COLO668 (cell line): Measurements from ENCODE around the gene VANGL2.
"Not testable (repeated sequence)": the region's sequence is repeated elsewhere in the genome, so short reads cannot be mapped to it uniquely, and the experiment has no call there.

Experiments
- DNase-seq: peaks from one replicate; lab custom pipeline; 2025; ENCODE audit not compliant: unreplicated experiment; lab: John Stamatoyannopoulos, UW

VANGL2 gene

GRCh38 chr1:160369087-160369486, 31.3 kb upstream of the VANGL2 start:
- no peak for DNase-seq

GRCh38 chr1:160370561-160371345, 29.6 kb upstream of the VANGL2 start:
- no peak for DNase-seq

GRCh38 chr1:160371346-160371631, 29.1 kb upstream of the VANGL2 start:
- DNase-seq = no peak

DNA sequence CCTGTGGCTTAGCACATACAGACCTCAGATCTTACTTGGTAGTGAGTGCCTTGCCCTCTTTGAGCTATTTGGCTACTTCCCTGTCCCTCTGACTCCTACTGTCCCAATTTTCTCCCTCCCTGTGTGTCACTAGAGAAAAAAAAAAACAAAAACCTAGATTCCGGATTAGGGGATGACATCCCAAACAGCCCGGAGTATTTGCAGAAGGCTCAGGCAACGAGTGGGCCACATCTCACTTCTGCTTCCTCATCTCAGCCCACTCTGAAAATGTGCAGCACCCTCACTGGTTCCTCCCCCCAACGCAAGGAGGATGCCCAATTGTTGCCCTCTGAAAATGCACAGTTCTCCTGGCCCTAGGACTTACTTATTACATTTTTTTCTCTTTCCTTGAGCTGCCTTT, 28.6 kb upstream of the VANGL2 start:
- no peak for DNase-seq

DNA sequence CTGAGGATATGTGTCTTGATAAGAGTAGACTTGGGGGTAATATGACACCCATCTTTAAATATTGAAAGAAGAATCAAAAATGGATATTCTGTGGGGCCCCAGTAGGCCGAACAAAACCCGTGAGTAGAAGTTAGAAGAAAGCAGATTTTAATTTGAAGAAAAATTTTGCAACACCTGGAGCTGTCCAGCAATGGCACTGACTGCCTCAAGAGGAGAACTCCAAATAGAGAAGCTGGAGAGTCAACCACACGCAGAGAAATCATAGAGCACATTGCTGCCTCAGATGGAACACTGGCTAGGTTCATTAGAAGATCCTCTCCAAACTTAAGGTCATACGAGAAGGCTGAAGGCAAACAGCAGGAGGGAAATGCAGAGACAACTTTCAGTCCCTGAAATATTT, 26.7 kb upstream of the VANGL2 start:
- no peak for DNase-seq

DNA sequence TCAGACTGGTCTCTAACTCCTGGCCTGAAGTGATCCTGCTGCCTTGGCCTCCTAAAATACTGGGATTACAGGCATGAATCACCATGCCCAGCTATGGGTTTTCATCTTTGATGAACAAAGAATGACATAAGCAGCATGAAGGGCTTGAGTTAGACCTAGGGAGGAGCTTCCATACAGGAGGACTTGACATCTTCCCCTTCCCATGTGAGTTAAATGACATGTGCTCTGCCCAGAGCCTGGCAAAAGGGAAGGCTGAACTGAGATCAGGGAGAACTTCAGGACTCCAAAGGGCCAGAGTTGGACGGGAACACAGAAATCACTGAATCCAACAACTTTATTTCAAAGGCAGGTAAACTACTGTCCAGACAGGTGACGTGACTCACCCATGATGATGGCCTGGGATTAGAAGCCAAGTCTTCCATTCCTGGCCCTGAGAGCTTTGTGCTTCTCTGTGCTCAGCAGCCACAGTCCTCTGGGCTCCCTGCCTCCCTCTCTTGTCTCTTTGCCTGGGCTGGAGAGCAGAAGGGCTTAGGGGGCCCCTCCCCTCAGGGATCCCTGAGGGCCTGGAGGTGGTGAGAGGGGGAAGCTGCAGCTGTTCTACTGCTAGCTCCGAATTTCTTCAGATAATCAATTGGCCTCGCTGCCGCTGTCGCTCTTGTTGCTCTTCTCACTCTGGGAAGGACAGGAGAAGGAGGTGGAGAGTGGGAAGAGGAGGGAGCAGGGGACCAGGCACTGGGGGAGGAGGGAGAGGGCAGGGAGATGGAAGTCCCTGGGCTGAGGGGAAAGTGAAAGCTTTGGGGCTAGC, 25.9 kb upstream of the VANGL2 start:
- no peak for DNase-seq

- peak; percentile 12 for DNase-seq
These were observed 24.4 kb upstream of the VANGL2 start for GRCh38 chr1:160375788-160376524.

- DNase-seq = peak; percentile 41
These were observed 23.7 kb upstream of the VANGL2 start for GRCh38 chr1:160376525-160377131.

GRCh38 chr1:160377585-160378206, 22.7 kb upstream of the VANGL2 start:
- no peak for DNase-seq

DNA sequence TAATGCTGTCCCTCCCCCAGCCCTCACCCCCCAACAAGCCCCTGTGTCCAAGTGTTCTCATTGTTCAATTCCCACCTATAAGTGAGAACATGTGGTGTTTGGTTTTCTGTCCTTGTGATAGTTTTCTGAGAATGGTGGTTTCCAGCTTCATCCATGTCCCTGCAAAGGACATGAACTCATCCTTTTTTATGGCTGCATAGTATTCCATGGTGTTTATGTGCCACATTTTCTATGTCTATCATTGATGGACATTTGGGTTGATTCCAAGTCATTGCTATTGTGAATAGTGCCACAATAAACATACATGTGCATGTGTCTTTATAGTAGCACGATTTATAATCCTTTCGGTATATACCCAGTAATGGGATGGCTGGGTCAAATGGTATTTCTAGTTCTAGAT, 15.6 kb upstream of the VANGL2 start:
- not testable (repeated sequence) for DNase-seq

- DNase-seq = not testable (repeated sequence)
These were observed 12.0 kb upstream of the VANGL2 start for GRCh38 chr1:160388406-160388805.

DNA sequence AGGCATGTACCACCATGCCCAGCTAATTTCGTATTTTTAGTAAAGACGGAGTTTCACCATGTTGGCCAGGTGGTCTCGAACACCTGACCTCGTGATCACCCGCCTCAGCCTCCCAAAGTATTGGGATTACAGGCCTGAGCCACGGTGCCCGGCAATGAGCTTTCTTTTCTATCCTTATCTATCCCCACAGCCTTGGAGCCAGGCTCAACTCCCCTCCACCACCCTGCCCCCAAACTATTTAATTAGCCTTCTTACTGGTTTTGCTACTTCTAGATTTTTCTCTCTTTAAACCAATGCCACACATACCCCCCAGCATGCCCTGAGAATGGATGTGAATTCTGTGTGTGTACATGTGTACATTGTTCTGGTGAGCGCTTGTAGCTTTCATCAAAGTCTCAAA, 5.7 kb upstream of the VANGL2 start:
- DNase-seq = no peak

- DNase-seq = no peak
These were observed 2.7 kb upstream of the VANGL2 start for GRCh38 chr1:160397651-160398050.

DNA sequence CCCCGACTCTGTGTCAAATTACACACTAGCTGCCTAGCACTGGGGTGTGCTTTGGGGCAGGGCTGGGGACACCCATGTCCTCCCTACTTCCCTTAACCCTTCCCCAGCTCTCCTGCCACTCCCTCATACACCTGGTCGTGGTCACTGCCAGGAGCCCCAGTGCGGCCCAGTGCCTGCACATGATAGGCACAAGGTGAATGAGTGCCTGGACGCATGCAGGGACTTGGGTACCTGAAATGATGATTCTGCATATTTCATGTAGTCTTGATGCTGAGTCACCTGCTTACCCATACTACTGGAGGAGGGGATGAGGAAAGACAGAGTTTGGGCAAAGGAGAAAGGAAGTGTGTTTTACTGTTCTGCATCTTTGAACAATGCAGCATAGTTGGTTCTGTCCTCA, 1.5 kb upstream of the VANGL2 start:
- no peak for DNase-seq

GRCh38 chr1:160399544-160400222, 681 bp upstream of the VANGL2 start:
- no peak for DNase-seq

GRCh38 chr1:160400646-160401486, 502 bp downstream of the VANGL2 start:
- no peak for DNase-seq

DNA sequence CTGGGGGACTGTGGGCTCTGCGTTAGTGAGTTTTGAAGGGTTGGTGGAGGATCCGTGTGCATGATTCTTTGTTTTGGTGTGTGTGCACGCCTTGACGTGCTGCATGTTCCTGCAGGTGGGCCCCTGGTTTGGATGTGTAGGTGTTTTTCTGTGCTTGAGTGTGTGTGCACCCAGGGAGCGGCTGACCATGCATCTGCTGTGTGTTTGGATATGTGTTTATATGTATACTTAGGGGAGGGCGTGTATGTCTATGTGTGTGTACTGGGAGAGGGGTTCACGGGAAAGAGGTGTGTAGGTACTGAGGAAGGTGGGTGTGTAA, 1.1 kb downstream of the VANGL2 start:
- no peak for DNase-seq

DNA sequence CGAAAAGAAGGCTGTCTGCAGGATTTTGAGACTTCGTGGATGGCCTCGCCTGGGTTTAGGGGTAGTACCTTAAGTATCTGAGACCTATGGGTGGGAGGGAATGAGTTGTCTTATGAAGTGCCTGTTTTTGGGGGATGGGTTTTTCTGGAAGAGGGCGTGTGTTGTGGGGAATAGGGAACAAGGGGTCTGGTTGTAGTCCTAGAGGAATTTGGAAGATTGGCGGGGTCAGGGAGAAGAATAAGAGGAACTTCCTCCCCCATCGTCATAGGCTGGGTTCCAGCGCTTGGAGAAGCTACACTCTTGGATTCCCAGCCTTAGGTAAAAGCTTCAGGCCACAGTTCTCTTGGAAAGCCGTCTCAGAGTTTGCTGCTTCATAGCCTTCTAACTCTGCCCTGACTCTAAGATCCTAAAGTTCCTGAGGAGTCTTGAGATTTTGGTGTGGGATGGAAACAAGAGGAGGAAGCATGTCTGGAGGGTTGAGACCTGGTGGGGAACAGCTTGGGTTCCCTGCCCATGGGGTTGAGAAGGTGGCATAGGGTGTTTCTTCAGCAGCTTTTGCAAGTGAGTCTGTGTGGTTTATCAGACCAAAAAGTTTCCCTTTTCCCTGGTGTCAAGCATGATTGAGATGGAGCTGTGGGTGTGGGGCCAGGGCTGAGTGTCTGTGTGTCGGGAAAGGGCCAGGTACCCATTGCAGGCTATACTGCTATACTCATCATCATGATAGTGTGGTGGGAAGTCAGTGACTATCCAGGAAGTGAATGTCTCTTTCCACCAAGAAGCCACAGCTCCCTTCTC, 1.8 kb downstream of the VANGL2 start:
- no peak for DNase-seq

DNA sequence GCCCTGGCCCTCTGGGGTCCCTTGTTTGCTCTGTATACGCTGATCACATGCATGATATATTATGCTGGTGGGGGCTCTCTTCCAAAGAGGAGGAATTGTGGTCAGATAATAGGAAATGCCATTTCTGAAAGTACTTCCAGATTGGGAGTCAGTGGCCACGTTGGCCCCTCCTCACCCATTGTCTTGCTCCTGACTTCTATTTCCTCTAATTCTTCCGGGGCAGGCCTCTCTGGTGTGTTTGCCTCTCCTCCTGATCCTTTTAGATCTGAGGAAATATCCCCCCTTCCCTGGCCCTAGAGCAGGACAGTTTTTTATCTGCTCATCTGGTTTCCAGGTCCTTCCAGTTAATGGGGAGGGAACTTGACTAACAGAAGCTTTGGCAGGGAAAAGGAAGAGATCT, 2.9 kb downstream of the VANGL2 start:
- no peak for DNase-seq
